ENCODE data around the gene SERPINB7.

GRCh38 chr18:63799189-63799588 is 24.0 kb downstream of the SERPINB7 start:
- no peak for TF ChIP-seq TEAD4 (CRISPR knock-in tag; IDR thresholded peaks at IDR 0.05)
- no peak for TF ChIP-seq CTCF (IDR thresholded peaks at IDR 0.05)

Measured in WTC11 (cell line).